Measurements from ENCODE around the gene SACS.

Gene SACS

GRCh38 chr13:23437916-23438315 lies 4.4 kb upstream of the SACS start:
- H3K4me1 ChIP-seq (ENCODE audit: control insufficient read depth, insufficient read depth, low read length): no peaks in the 10 kb centered on the region
- WGBS (ENCODE audit: insufficient coverage, insufficient read length): no CpG with 5 or more reads among the region's 4 CpGs
- no peaks in the 10 kb centered on the region for H3K9me3 ChIP-seq (ENCODE audit: control insufficient read depth, insufficient read depth, low read length)
- H3K27ac ChIP-seq (ENCODE audit: low read length): no peak overlapping the region
- H3K27me3 ChIP-seq (ENCODE audit: control insufficient read depth, insufficient read depth, low read length): no peaks in the 10 kb centered on the region
- H3K4me3 ChIP-seq (ENCODE audit: low read length): no peak overlapping the region
- DNase-seq (ENCODE audit: low read depth, low spot score): no peak
- no peaks in the 10 kb centered on the region for H3K36me3 ChIP-seq (ENCODE audit: control insufficient read depth, insufficient read depth, low read length)

GRCh38 chr13:23436680-23437079 lies 3.2 kb upstream of the SACS start:
- DNase-seq (ENCODE audit: low read depth, low spot score): no peak
- Histone ChIP-seq H3K4me1 (ENCODE audit: control insufficient read depth, insufficient read depth, low read length) (peaks cover 2% of the 10 kb centered on the region; the same call in 1 of the 2 replicates), H3K36me3 (ENCODE audit: control insufficient read depth, insufficient read depth, low read length) (no peaks in the 10 kb centered on the region), H3K27ac (ENCODE audit: low read length) (no peak overlapping the region), H3K27me3 (ENCODE audit: control insufficient read depth, insufficient read depth, low read length) (no peaks in the 10 kb centered on the region; the same call in 1 of the 2 replicates), H3K9me3 (ENCODE audit: control insufficient read depth, insufficient read depth, low read length) (no peaks in the 10 kb centered on the region), H3K4me3 (ENCODE audit: low read length) (no peak overlapping the region)
- WGBS (ENCODE audit: insufficient coverage, insufficient read length): no CpG with 5 or more reads among the region's 5 CpGs

DNA sequence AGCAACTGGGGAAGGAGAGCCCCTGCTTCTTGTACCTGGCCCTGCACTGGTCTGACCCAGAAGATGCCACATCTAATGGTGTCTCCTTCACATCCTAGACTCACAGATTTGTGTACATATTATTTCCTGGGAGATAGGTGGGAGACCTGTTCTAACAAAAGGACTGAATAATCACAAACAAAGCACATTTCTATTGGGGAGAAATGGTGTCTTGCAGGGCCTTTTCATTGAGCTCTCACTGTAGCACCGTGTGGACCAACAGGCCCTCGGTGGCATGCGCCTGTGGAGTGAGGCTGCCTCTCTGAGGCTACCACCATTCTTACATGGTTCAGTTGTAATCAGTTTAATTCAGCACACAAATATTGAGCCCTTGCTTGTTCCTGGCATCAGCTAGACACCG lies 989 bp upstream of the SACS start:
- WGBS (ENCODE audit: insufficient coverage, insufficient read length): no CpG with 5 or more reads among the region's 4 CpGs
- H3K27me3 ChIP-seq (ENCODE audit: control insufficient read depth, insufficient read depth, low read length): no peaks in the 10 kb centered on the region; the same call in 1 of the 2 replicates
- DNase-seq (ENCODE audit: low read depth, low spot score): no peak
- H3K36me3 ChIP-seq (ENCODE audit: control insufficient read depth, insufficient read depth, low read length): no peaks in the 10 kb centered on the region
- H3K4me1 ChIP-seq (ENCODE audit: control insufficient read depth, insufficient read depth, low read length): peaks cover 2% of the 10 kb centered on the region; the same call in 1 of the 2 replicates
- H3K27ac ChIP-seq (ENCODE audit: low read length): no peak overlapping the region
- H3K9me3 ChIP-seq (ENCODE audit: control insufficient read depth, insufficient read depth, low read length): no peaks in the 10 kb centered on the region
- H3K4me3 ChIP-seq (ENCODE audit: low read length): no peak overlapping the region

DNA sequence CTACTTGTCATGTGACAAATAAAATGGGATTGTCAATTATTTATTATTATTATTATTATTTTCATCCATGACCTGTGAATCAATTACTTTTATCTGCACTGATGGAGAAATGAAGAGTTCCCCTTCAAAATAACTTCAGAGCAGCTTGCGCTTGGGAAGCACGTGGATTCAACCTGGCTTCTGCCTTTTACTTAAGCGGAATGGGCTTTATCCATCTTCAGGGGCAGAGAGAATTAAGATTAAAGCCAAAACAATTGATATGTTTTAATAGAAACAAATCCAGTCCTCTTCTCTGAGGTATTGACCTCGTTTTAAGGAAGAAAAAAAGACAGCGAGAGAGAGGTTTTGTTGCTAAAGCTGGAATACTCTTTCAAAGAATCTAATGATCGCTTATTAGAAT lies 876 bp downstream of the SACS start:
- Histone ChIP-seq H3K4me3 (ENCODE audit: low read length) (no peak overlapping the region; the same call in 1 of the 2 replicates), H3K27ac (ENCODE audit: low read length) (no peak overlapping the region), H3K36me3 (ENCODE audit: control insufficient read depth, insufficient read depth, low read length) (no peaks in the 10 kb centered on the region), H3K9me3 (ENCODE audit: control insufficient read depth, insufficient read depth, low read length) (no peaks in the 10 kb centered on the region), H3K27me3 (ENCODE audit: control insufficient read depth, insufficient read depth, low read length) (no peaks in the 10 kb centered on the region; the same call in 1 of the 2 replicates), H3K4me1 (ENCODE audit: control insufficient read depth, insufficient read depth, low read length) (peaks cover 2% of the 10 kb centered on the region; the same call in 1 of the 2 replicates)
- DNase-seq (ENCODE audit: low read depth, low spot score): no peak
- WGBS (ENCODE audit: insufficient coverage, insufficient read length): no CpG with 5 or more reads among the region's 6 CpGs

DNA sequence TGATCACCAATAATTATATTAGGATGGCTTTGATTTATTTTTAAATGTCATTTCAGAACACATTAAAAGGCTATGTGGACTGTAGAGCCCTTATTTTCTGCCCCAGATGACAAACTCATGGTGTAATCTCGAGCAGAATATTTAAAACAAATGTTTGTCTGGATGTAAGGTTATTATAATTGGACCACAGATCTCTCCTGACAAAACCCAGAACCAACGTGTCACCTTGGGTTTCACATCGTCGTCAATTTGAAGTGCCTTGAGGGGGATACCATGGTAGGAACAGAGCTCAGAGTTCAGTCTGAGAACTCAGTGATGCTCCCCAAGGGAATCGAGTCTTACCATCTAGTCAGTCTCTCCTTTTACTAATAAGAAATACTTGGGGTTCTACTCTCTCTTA lies 2.8 kb downstream of the SACS start:
- no CpG with 5 or more reads among the region's 5 CpGs for WGBS (ENCODE audit: insufficient coverage, insufficient read length)
- Histone ChIP-seq H3K36me3 (ENCODE audit: control insufficient read depth, insufficient read depth, low read length) (no peaks in the 10 kb centered on the region), H3K9me3 (ENCODE audit: control insufficient read depth, insufficient read depth, low read length) (no peaks in the 10 kb centered on the region), H3K27ac (ENCODE audit: low read length) (no peak overlapping the region), H3K27me3 (ENCODE audit: control insufficient read depth, insufficient read depth, low read length) (no peaks in the 10 kb centered on the region; the same call in 1 of the 2 replicates), H3K4me3 (ENCODE audit: low read length) (no peak overlapping the region), H3K4me1 (ENCODE audit: control insufficient read depth, insufficient read depth, low read length) (peaks cover 2% of the 10 kb centered on the region; the same call in 1 of the 2 replicates)
- DNase-seq (ENCODE audit: low read depth, low spot score): no peak

DNA sequence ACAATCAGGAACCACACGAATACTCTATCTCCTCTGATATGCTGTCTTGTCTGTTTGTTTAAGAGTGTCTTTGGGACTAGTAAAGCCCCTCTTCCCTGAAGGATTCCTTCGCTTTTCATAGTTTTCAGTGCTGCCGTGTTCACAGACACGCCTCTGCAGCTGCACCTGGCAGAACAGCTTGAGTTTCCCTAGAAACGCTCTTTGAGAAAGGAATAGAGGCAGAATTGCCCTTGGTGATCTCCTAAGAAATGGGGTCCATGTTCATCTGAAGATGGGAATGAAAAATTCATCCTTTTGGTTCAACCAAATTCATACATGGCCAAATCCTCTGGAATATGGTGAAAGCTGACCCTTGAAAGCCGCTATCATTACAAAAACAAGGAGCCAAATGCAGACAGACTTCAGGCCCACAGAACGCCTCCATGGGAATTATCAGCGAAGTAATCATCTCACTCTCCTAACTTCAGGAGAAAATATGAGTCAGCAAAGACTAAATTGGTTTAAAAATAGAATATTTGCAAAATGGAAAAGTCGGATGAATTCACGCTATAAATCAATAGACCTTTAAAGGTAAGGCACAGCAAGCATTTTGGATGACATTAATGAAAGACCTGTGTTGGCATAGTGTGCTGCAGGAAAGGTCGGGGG lies 5.5 kb downstream of the SACS start:
- Histone ChIP-seq H3K4me1 (ENCODE audit: control insufficient read depth, insufficient read depth, low read length) (peaks cover 2% of the 10 kb centered on the region; the same call in 1 of the 2 replicates), H3K4me3 (ENCODE audit: low read length) (no peak overlapping the region), H3K27ac (ENCODE audit: low read length) (no peak overlapping the region), H3K27me3 (ENCODE audit: control insufficient read depth, insufficient read depth, low read length) (no peaks in the 10 kb centered on the region; the same call in 1 of the 2 replicates), H3K9me3 (ENCODE audit: control insufficient read depth, insufficient read depth, low read length) (no peaks in the 10 kb centered on the region), H3K36me3 (ENCODE audit: control insufficient read depth, insufficient read depth, low read length) (peaks cover 6% of the 10 kb centered on the region)
- WGBS (ENCODE audit: insufficient coverage, insufficient read length): no CpG with 5 or more reads among the region's 11 CpGs
- no peak for DNase-seq (ENCODE audit: low read depth, low spot score)

DNA sequence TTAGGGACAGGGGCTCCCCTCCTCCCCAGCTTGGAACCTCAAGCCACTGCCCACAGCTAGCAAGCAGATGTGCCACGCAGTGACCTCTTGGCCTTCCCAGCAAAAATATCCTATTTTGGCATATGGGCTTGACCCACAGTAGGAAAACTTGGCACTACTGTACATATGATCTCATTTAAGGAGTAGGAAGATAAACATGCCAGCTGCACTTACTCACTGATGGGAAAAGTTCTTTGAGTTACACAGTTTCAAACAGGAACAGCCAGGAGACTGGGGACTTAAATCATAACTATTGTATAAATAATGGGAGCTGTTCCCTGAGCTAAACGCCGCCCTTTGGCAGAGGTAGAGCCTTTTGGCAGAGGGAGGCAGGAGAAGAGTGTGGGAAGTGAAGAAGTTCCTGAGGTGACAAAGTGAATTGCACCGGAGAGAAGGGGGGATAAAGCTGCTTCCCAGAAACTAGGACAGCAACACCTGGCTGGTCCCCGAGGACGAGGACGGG lies 6.1 kb downstream of the SACS start:
- H3K9me3 ChIP-seq (ENCODE audit: control insufficient read depth, insufficient read depth, low read length): no peaks in the 10 kb centered on the region
- no CpG with 5 or more reads among the region's 7 CpGs for WGBS (ENCODE audit: insufficient coverage, insufficient read length)
- peaks cover 6% of the 10 kb centered on the region for H3K36me3 ChIP-seq (ENCODE audit: control insufficient read depth, insufficient read depth, low read length)
- peaks cover 2% of the 10 kb centered on the region; the same call in 1 of the 2 replicates for H3K4me1 ChIP-seq (ENCODE audit: control insufficient read depth, insufficient read depth, low read length)
- no peaks in the 10 kb centered on the region; the same call in 1 of the 2 replicates for H3K27me3 ChIP-seq (ENCODE audit: control insufficient read depth, insufficient read depth, low read length)
- DNase-seq (ENCODE audit: low read depth, low spot score): no peak
- no peak overlapping the region for H3K4me3 ChIP-seq (ENCODE audit: low read length)
- H3K27ac ChIP-seq (ENCODE audit: low read length): no peak overlapping the region

DNA sequence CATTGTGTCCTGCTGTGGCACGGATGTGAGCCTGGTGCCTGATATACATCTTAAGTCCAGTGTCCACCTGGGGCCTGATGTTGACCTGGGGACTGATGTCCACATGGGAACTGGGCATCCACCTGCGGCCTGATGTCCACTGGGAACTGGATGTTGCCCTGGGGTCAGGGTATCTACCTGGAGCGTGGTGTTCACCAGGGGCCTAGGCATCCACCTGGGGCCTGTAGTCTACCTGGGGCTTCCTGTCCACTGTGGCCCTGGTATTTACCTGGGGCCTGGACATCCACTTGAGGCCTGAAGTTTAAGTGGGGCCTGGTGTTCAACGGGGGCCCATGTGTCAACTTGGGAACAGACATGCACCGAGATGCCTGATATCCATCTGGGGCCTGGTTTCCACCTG lies 11.9 kb downstream of the SACS start:
- no peak overlapping the region for H3K27ac ChIP-seq (ENCODE audit: low read length)
- H3K9me3 ChIP-seq (ENCODE audit: control insufficient read depth, insufficient read depth, low read length): no peaks in the 10 kb centered on the region
- no CpG with 5 or more reads among the region's 5 CpGs for WGBS (ENCODE audit: insufficient coverage, insufficient read length)
- H3K36me3 ChIP-seq (ENCODE audit: control insufficient read depth, insufficient read depth, low read length): peaks cover 6% of the 10 kb centered on the region
- H3K4me1 ChIP-seq (ENCODE audit: control insufficient read depth, insufficient read depth, low read length): no peaks in the 10 kb centered on the region
- no peak overlapping the region for H3K4me3 ChIP-seq (ENCODE audit: low read length)
- no peak for DNase-seq (ENCODE audit: low read depth, low spot score)
- H3K27me3 ChIP-seq (ENCODE audit: control insufficient read depth, insufficient read depth, low read length): no peaks in the 10 kb centered on the region

GRCh38 chr13:23418776-23419683 lies 14.5 kb downstream of the SACS start:
- H3K4me3 ChIP-seq (ENCODE audit: low read length): no peak overlapping the region
- WGBS (ENCODE audit: insufficient coverage, insufficient read length): no CpG with 5 or more reads among the region's 33 CpGs
- no peak for DNase-seq (ENCODE audit: low read depth, low spot score)
- H3K36me3 ChIP-seq (ENCODE audit: control insufficient read depth, insufficient read depth, low read length): no peaks in the 10 kb centered on the region
- no peak overlapping the region for H3K27ac ChIP-seq (ENCODE audit: low read length)
- no peaks in the 10 kb centered on the region for H3K4me1 ChIP-seq (ENCODE audit: control insufficient read depth, insufficient read depth, low read length)
- no peaks in the 10 kb centered on the region for H3K27me3 ChIP-seq (ENCODE audit: control insufficient read depth, insufficient read depth, low read length)
- no peaks in the 10 kb centered on the region for H3K9me3 ChIP-seq (ENCODE audit: control insufficient read depth, insufficient read depth, low read length)

DNA sequence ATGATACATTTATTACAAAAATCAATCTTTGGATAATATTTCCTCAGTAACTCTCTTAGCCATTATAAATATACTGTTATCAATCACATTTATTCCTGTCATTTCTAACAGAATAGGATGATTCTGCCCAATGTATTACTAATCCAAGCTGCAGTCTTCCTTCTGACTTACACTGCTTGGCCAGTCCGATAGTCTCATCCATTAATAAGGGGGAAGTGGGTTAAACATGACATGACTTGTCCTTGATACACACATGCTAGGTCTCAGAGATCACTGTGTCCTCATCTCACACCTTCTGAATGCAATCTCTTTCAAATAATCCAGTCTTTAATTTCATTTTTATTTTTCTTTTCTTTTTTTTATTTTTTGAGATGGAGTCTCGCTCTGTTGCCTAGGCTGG lies 18.8 kb downstream of the SACS start:
- H3K27me3 ChIP-seq (ENCODE audit: control insufficient read depth, insufficient read depth, low read length): no peaks in the 10 kb centered on the region
- no CpG with 5 or more reads among the region's 2 CpGs for WGBS (ENCODE audit: insufficient coverage, insufficient read length)
- no peaks in the 10 kb centered on the region for H3K9me3 ChIP-seq (ENCODE audit: control insufficient read depth, insufficient read depth, low read length)
- H3K27ac ChIP-seq (ENCODE audit: low read length): no peak overlapping the region
- DNase-seq (ENCODE audit: low read depth, low spot score): no peak
- no peaks in the 10 kb centered on the region for H3K4me1 ChIP-seq (ENCODE audit: control insufficient read depth, insufficient read depth, low read length)
- H3K36me3 ChIP-seq (ENCODE audit: control insufficient read depth, insufficient read depth, low read length): no peaks in the 10 kb centered on the region
- no peak overlapping the region for H3K4me3 ChIP-seq (ENCODE audit: low read length)
